SJSA1 (cell line): ENCODE data around the gene ETFA. TPM values are rescaled to one million over a fixed set of nuclear protein-coding genes. Genes with fewer than 3 reads are reported as not detected.
"Not testable (repeated sequence)": the region's sequence is repeated elsewhere in the genome, so short reads cannot be mapped to it uniquely, and the experiment has no call there.

Source experiments
- DNase-seq, 2 experiments: peaks; one replicate each; pipeline ENCODE4 v3.0.0-alpha.2; 2015 to 2020; ENCODE audit warnings: low spot score in 2 of 2, low read depth in 1 of 2
- H3K27ac ChIP-seq: fragments of 250-450 bp; sonication (Bioruptor Pico); 2 replicates; pipeline ENCODE4 v1.5.1; 2020; ENCODE audit warnings: mild to moderate bottlenecking, moderate library complexity
- H3K27me3 ChIP-seq: fragments of 250-450 bp; sonication (Bioruptor Pico); replicated peaks from 2 replicates; pipeline ENCODE4 v1.5.1; 2020; ENCODE audit warnings: mild to moderate bottlenecking, moderate library complexity
- H3K36me3 ChIP-seq: fragments of 250-450 bp; sonication (Bioruptor Pico); 2 replicates; pipeline ENCODE4 v1.5.1; 2020; ENCODE audit warnings: mild to moderate bottlenecking
- H3K4me1 ChIP-seq: fragments of 250-450 bp; sonication (Bioruptor Pico); replicated peaks from 2 replicates; pipeline ENCODE4 v1.6.1; 2021; ENCODE audit warnings: mild to moderate bottlenecking
- H3K4me3 ChIP-seq: fragments of 250-450 bp; sonication (Bioruptor Pico); 2 replicates; pipeline ENCODE4 v1.5.1; 2020; ENCODE audit warnings: mild to moderate bottlenecking
- H3K9me3 ChIP-seq: fragments of 250-450 bp; sonication (Bioruptor Pico); replicated peaks from 2 replicates; pipeline ENCODE4 v1.5.1; 2020; ENCODE audit warnings: mild to moderate bottlenecking
- total RNA-seq: library from RNA; depleted of rRNA; stranded (reverse); fragments of >200 nt; shearing (Covaris generic); gene quantifications from 2 replicates; pipeline ENCODE4 v1.2.3, GENCODE V29; 2014

Gene ETFA
- total RNA-seq, 1 experiment from 2014 or later = 203 TPM

- no peak for DNase-seq
These were observed 14.4 kb upstream of the ETFA start for GRCh38 chr15:76325704-76326103.

DNA sequence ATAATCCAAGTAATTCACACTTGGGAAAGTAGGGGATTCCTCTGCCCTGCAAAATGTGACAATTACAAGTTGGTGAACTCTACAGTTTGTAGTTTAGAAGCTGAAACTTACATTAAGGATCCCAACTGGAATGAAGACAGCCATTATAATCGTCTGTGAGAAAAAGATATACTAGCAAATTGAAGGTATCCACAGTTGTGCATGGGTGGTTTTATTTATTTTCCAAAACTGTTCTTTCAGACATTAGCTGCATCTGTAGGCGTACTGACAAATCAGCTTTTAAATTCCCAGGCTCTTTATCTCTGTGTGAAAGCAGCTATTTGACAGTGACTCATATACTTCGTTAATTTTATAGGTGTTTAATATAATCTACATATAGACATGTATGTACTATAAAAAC is 12.8 kb upstream of the ETFA start:
- Histone ChIP-seq H3K36me3 (no peaks in the 10 kb centered on the region), H3K4me3 (no peak overlapping the region), H3K27me3 (0 out of 2 replicates have a peak, but pooled peaks cover 3% of the 10 kb centered on the region), H3K4me1 (peaks cover 16% of the 10 kb centered on the region), H3K27ac (no peak overlapping the region), H3K9me3 (no peaks in the 10 kb centered on the region)
- no peak for DNase-seq

More at GRCh38 chr15:76325704-76326103, 14.4 kb upstream of the ETFA start:
- Histone ChIP-seq H3K9me3 (no peaks in the 10 kb centered on the region), H3K4me1 (peaks cover 16% of the 10 kb centered on the region), H3K36me3 (no peaks in the 10 kb centered on the region), H3K4me3 (no peak overlapping the region), H3K27ac (no peak overlapping the region), H3K27me3 (0 out of 2 replicates have a peak, but pooled peaks cover 3% of the 10 kb centered on the region)

DNA sequence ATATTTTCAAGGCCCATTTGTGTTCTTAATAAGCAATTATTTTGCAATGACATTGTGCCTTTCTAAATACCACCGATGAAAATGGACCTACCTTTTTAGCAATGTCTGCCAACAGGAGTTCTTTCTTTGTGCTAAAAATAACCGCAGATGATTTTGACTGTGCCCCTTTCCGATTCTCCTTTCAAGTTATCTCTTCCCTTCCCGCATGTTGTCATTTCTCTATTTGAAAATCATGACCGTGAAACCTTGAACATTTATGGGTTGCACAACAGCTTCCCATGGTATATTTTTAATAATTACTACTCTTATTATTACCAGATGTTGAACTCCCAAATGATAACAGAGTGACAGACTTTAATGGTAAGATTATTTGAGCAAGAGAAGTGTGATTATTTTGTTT is 10.3 kb upstream of the ETFA start:
- Histone ChIP-seq H3K27me3 (0 out of 2 replicates have a peak, but pooled peaks cover 3% of the 10 kb centered on the region), H3K36me3 (no peaks in the 10 kb centered on the region), H3K27ac (no peak overlapping the region), H3K4me3 (no peak overlapping the region), H3K9me3 (no peaks in the 10 kb centered on the region), H3K4me1 (0 out of 2 replicates have a peak, but pooled peaks cover 3% of the 10 kb centered on the region)
- DNase-seq = no peak

DNA sequence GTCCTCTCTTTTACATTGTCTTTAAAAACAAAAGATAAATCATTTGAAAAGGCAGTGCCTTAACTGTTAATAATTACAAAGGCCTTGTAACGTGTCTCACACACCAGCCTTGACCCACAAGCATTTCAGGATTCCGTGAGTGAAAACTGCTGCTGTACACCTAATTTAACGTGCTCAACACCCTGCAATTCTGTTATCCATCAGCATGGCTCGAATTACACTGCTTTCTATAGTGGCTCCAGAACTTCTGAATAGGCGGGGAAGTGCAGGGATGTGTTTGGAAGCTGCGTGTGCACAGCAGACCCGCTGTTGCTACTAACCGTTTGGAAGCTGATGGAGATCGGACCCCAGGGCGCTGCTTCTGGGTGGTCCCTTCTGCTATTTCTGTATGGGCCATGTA is 9.9 kb upstream of the ETFA start:
- H3K4me3 ChIP-seq = no peak overlapping the region

DNA sequence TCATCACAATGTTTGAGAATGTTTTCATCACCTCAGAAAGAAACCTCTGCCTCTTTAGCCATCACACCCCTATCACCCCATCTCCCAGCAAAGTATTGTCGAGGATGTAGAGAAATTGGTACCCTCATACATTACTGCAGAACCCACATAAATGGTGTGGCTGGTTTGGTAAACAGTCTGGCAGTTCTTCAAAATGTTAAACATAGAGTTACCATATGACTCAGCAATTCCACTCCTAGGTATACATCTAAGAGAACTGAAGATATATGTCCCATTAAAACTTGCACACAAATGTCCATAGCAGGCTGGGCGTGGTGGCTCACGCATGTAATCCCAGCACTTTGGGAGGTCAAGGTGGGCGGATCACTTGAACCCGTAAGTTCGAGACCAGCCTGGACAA is 8.7 kb upstream of the ETFA start:
- Histone ChIP-seq H3K9me3 (no peaks in the 10 kb centered on the region), H3K27me3 (no peaks in the 10 kb centered on the region), H3K36me3 (no peaks in the 10 kb centered on the region), H3K27ac (no peak overlapping the region), H3K4me3 (no peak overlapping the region), H3K4me1 (0 out of 2 replicates have a peak, but pooled peaks cover 3% of the 10 kb centered on the region)
- no peak for DNase-seq

More for the DNA sequence above, 9.9 kb upstream of the ETFA start:
- 0 out of 2 replicates have a peak, but pooled peaks cover 3% of the 10 kb centered on the region for H3K27me3 ChIP-seq
- H3K27ac ChIP-seq = no peak overlapping the region
- no peaks in the 10 kb centered on the region for H3K36me3 ChIP-seq
- DNase-seq = no peak
- 0 out of 2 replicates have a peak, but pooled peaks cover 3% of the 10 kb centered on the region for H3K4me1 ChIP-seq
- no peaks in the 10 kb centered on the region for H3K9me3 ChIP-seq

DNA sequence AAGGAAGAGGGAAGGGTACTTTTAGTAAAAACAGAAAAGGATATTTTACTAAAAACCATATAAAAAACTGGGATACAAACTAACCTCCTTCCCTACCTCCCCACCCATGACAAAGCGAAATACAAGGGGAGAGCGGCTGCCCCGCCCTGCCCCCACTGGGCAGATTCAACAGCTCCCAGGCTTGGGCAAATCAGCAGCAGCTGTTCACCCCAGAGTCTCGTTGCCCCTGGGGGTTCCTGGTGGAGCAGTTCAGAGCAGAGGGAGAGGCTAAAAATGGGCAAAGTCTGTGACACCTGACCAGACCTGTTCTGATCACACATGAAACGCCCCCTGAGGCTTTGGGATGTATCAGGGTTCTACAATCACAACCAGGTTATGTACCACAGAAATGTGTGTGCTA is 2.5 kb upstream of the ETFA start:
- DNase-seq = no peak
- H3K9me3 ChIP-seq = no peaks in the 10 kb centered on the region
- H3K27me3 ChIP-seq = no peaks in the 10 kb centered on the region
- peaks cover 4% of the 10 kb centered on the region for H3K36me3 ChIP-seq
- peak overlapping the region; percentile 63; the same call in 1 of the 2 replicates for H3K27ac ChIP-seq
- H3K4me1 ChIP-seq = peaks cover 35% of the 10 kb centered on the region
- no peak overlapping the region for H3K4me3 ChIP-seq

DNA sequence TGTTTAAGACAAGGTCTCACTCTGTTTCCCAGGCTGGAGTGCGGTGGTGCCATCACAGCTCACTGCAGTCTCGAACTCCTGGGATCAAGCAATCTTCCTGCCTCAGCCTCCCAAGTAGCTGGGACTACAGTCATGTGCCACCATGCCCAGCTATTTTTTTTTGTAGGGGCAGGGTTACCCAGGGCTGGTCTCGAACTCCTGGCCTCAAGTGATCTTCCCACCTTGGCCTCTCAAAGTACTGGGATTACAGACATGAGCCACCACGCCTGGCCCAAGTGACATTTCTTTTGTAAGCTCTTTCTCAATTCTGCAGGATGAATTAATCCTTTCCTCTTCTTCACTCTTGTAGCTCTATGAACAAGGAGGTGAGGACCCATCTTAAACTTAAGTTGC is 1.9 kb upstream of the ETFA start:
- H3K9me3 ChIP-seq = not testable (repeated sequence)
- H3K27ac ChIP-seq = peak overlapping the region; percentile 63

GRCh38 chr15:76312540-76313174 is 1.4 kb upstream of the ETFA start:
- H3K4me3 ChIP-seq = no peak overlapping the region
- H3K36me3 ChIP-seq = peaks cover 11% of the 10 kb centered on the region
- peak; percentile 56 to 79 for DNase-seq
- H3K27me3 ChIP-seq = no peaks in the 10 kb centered on the region
- peaks cover 35% of the 10 kb centered on the region for H3K4me1 ChIP-seq
- H3K9me3 ChIP-seq = no peaks in the 10 kb centered on the region
- peak overlapping the region; percentile 63 for H3K27ac ChIP-seq

More for the DNA sequence above, 1.9 kb upstream of the ETFA start:
- peak in 1 of 2 experiments; percentile 9 for DNase-seq
- H3K4me3 ChIP-seq, H3K36me3 ChIP-seq, H3K27me3 ChIP-seq: not testable (repeated sequence)
- peaks cover 35% of the 10 kb centered on the region for H3K4me1 ChIP-seq

DNA sequence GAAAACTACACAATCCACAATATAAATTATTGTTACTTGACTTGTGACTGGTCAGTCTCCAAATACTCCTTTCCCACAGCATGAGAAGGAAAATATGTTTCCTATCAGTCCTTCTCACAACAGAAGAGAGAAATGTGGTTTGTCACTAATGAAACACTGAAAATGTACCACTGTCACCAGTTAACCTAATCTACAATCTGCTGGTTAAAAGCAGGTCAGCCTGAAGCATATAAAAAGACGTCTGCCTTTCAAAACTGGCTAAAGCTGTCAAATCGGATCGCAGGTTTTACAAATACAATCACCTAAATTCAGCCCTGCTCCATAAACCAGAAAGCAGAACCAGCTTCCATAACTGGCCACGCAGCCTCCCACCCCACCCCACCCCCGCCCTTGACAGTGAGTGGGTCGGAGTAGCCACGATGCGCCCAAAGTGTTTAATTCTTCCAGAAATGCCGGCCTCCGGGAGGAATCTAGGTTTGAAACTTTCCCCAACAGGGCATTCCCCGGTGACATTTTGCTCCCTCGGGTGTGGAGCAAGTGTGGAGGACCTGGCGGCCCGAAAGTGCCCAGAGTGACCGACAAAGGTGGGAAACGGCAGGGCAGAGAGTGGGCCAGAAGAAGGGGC is 682 bp downstream of the ETFA start:
- Histone ChIP-seq H3K9me3 (no peaks in the 10 kb centered on the region), H3K36me3 (peaks cover 11% of the 10 kb centered on the region), H3K4me3 (peak overlapping the region; percentile 76), H3K4me1 (peaks cover 35% of the 10 kb centered on the region), H3K27me3 (no peaks in the 10 kb centered on the region), H3K27ac (peak overlapping the region; percentile 81)
- no peak for DNase-seq

DNA sequence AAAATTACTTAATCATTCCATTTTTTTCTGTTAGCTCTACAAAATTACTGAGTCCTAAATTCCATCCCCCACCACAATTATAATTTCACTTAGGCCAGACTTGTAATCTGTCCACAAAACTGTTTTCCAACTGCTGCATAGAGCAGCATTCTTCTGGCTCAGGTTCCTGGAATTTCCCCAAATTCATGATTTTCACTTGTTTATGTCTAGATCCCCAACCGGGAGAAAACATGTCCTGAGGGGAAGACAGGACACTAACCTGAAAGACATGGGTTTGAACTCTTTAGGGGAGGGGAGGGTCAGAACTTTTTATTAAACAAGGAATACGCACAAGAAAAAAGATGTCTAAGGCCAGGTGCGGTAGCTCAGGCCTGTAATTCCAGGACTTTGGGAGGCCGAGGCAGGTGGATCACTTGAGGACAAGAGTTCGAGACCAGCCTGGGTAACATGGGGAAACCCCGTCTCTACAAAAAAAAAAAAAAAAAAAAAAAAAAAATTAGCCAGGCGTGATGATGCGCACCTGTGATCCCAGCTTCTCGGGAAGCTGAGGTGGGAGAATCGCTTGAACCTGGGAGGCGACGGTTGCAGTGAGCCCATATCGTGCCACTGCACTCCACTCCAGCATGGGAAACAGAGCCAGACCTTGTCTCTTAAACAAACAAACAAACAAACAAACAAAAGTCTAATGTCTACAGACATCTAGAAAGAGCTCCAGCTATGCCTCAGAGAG is 1.5 kb downstream of the ETFA start:
- H3K4me3 ChIP-seq = no peak overlapping the region
- H3K27ac ChIP-seq = no peak overlapping the region
- H3K4me1 ChIP-seq = peaks cover 35% of the 10 kb centered on the region
- peaks cover 11% of the 10 kb centered on the region for H3K36me3 ChIP-seq
- no peaks in the 10 kb centered on the region for H3K9me3 ChIP-seq
- peak in 1 of 2 experiments; percentile 18 for DNase-seq
- H3K27me3 ChIP-seq = no peaks in the 10 kb centered on the region

GRCh38 chr15:76303909-76304308 is 7.4 kb downstream of the ETFA start:
- H3K4me1 ChIP-seq = no peaks in the 10 kb centered on the region
- no peak overlapping the region for H3K4me3 ChIP-seq
- H3K36me3 ChIP-seq = peaks cover 7% of the 10 kb centered on the region
- no peak for DNase-seq
- no peaks in the 10 kb centered on the region for H3K27me3 ChIP-seq
- no peaks in the 10 kb centered on the region; the same call in 1 of the 2 replicates for H3K9me3 ChIP-seq
- no peak overlapping the region for H3K27ac ChIP-seq

DNA sequence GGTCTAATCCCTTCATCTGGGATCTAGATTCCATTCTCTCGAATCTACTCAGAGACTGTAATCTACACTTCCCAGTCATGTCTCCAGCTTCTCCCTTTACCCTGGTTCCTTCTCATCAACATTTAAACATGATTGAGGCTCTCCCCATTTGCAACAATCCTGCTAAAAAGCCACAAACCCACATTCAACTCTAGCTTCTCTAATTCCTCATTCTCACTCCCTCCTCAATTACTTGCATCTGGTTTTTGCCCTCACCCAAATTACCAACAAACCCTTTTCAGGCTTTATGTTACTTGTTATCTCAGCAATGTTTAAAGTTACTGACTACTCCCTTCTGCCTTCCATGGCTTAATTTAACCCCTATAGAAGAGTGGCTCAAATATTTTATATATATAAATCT is 11.5 kb downstream of the ETFA start:
- Histone ChIP-seq H3K36me3 (peaks cover 6% of the 10 kb centered on the region), H3K27ac (no peak overlapping the region), H3K4me3 (no peak overlapping the region), H3K27me3 (no peaks in the 10 kb centered on the region), H3K4me1 (no peaks in the 10 kb centered on the region), H3K9me3 (no peaks in the 10 kb centered on the region; the same call in 1 of the 2 replicates)
- DNase-seq = no peak

DNA sequence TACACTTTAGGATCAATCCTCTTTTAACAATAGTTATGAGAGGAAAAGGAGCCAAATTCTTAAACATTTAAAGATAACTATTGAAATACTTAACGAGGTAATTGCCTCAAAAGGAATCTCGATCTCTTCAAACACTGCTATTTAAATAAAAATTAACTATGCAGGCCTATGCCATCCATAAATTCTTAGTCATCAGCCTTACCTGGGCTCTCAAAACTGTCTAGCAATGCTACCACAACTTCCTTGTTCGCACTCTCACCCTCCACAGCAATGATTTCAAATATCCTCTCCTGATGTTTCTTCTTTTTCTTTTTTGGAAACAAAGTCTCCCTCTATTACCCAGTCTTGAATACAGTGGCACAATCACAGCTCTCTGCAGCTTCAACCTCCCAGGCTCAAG is 12.3 kb downstream of the ETFA start:
- H3K4me3 ChIP-seq = no peak overlapping the region
- H3K27me3 ChIP-seq = no peaks in the 10 kb centered on the region
- H3K27ac ChIP-seq = no peak overlapping the region
- H3K9me3 ChIP-seq = no peaks in the 10 kb centered on the region; the same call in 1 of the 2 replicates
- no peaks in the 10 kb centered on the region for H3K4me1 ChIP-seq
- peaks cover 6% of the 10 kb centered on the region for H3K36me3 ChIP-seq
- no peak for DNase-seq

DNA sequence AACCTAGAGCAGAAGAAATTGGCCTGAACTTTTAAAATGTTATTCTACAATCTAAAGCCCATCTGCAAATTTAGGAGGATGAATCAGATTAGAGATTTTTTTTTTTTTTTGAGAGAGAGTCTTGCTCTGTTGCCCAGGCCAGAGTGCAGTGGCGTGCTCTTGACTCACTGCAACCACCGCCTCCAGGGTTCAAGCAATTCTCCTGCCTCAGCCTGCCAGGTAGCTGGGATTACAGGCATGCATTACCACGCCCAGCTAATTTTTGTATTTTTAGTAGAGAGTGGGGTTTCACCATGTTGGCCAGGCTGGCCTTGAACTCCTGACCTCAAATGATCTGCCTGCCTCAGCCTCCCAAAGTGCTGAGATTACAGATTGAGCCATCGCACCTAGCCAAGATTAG is 13.3 kb downstream of the ETFA start:
- not testable (repeated sequence) for H3K9me3 ChIP-seq, H3K27ac ChIP-seq, H3K27me3 ChIP-seq, H3K36me3 ChIP-seq, H3K4me3 ChIP-seq, DNase-seq, H3K4me1 ChIP-seq
